Liver (tissue), 3 donors: ENCODE data around the gene KRT83.

ENCODE experiments used
- EGR1 ChIP-seq, 2 donors: IDR thresholded peaks; 2 replicates each; pipeline ENCODE4 v1.6.1; 2016 to 2018; ENCODE audit warnings: antibody characterized with exemption in 2 of 2, low read depth in 2 of 2
- FOXA1 ChIP-seq: IDR thresholded peaks from 2 replicates; pipeline ENCODE4 v1.6.1; 2016; ENCODE audit warnings: antibody characterized with exemption
- GABPA ChIP-seq, 2 donors: IDR thresholded peaks in 1 of 2; conservative IDR thresholded peaks in 1 of 2; 2 replicates each; pipeline ENCODE4 v1.6.1; 2016; ENCODE audit warnings: antibody characterized with exemption in 2 of 2, mild to moderate bottlenecking in 1 of 2, moderate library complexity in 1 of 2
- HNF4A ChIP-seq, 2 donors: conservative IDR thresholded peaks; 2 replicates each; pipeline ENCODE4 v1.6.1; 2016; ENCODE audit warnings: antibody characterized with exemption in 2 of 2, mild to moderate bottlenecking in 2 of 2
- JUND ChIP-seq, 2 donors: IDR thresholded peaks; 2 replicates each; pipeline ENCODE4 v1.6.1; 2016; ENCODE audit warnings: antibody characterized with exemption in 2 of 2
- RAD21 ChIP-seq, 2 donors: IDR thresholded peaks; 2 replicates each; pipeline ENCODE4 v1.6.1; 2016; ENCODE audit warnings: antibody characterized with exemption in 2 of 2, mild to moderate bottlenecking in 2 of 2
- RXRA ChIP-seq, 2 donors: IDR thresholded peaks; 2 replicates each; pipeline ENCODE4 v1.6.1; 2017 to 2018; ENCODE audit warnings: antibody characterized with exemption in 2 of 2, mild to moderate bottlenecking in 1 of 2
- SP1 ChIP-seq: IDR thresholded peaks from 2 replicates; pipeline ENCODE4 v1.6.1; 2018; ENCODE audit warnings: antibody characterized with exemption, mild to moderate bottlenecking
- TAF1 ChIP-seq: conservative IDR thresholded peaks from 2 replicates; pipeline ENCODE4 v1.6.1; 2016; ENCODE audit warnings: antibody characterized with exemption, mild to moderate bottlenecking
- YY1 ChIP-seq: IDR thresholded peaks from 2 replicates; pipeline ENCODE4 v1.6.1; 2016; ENCODE audit warnings: antibody characterized with exemption, mild to moderate bottlenecking
- TF ChIP-seq, protein P1 (sequence below): fragments of 150-350 bp; IDR thresholded peaks from 2 replicates; pipeline ENCODE4 v1.5.1; 2017; ENCODE audit warnings: improper control_type of control experiment, low read depth, low read length; ENCODE audit not compliant: missing input control
- TF ChIP-seq, protein P2 (sequence below): IDR thresholded peaks from 2 replicates; pipeline ENCODE4 v1.6.1; 2016; ENCODE audit warnings: antibody characterized with exemption
- TF ChIP-seq, protein P3 (sequence below): IDR thresholded peaks from 2 replicates; pipeline ENCODE4 v1.6.1; 2016; ENCODE audit warnings: antibody characterized with exemption, mild to moderate bottlenecking
- TF ChIP-seq, protein P4 (sequence below): IDR thresholded peaks from 2 replicates; pipeline ENCODE4 v1.6.1; 2016; ENCODE audit warnings: antibody characterized with exemption
- donor health status: healthy.
- donor health status: healthy.

DNA sequence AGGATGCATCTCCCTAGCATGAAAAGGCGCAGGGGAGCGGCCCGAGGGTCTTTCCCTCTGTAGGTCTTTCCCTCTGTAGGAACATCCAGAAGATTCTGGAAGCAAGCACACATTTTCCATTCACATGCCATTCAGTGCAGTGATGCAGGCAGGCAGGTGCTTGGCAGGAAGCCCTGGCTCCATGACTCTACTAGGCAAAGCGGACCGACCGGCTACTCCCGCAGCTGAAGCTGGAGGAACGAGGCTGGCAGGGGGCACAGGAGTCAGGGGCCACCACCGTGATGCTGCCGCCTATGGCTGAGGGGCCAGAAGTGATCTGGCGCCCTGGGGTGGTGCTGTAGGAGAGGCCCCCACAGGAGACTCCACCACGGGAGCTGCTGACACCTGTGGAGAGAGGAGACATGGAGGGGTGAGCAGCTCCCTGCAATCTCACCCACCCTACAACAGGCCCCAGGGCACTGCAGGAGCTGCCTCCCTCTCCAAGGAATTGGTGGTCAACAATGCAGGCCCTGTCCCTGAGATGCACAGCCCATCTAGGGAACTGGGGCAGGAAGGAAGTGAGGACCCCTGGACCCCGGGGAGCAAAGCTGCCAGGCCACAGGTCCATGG lies 39.6 kb upstream of the KRT83 start:
- TF ChIP-seq, protein P1, sequence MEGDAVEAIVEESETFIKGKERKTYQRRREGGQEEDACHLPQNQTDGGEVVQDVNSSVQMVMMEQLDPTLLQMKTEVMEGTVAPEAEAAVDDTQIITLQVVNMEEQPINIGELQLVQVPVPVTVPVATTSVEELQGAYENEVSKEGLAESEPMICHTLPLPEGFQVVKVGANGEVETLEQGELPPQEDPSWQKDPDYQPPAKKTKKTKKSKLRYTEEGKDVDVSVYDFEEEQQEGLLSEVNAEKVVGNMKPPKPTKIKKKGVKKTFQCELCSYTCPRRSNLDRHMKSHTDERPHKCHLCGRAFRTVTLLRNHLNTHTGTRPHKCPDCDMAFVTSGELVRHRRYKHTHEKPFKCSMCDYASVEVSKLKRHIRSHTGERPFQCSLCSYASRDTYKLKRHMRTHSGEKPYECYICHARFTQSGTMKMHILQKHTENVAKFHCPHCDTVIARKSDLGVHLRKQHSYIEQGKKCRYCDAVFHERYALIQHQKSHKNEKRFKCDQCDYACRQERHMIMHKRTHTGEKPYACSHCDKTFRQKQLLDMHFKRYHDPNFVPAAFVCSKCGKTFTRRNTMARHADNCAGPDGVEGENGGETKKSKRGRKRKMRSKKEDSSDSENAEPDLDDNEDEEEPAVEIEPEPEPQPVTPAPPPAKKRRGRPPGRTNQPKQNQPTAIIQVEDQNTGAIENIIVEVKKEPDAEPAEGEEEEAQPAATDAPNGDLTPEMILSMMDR = no peak
- TF ChIP-seq EGR1 (IDR thresholded peaks at IDR 0.05; ENCODE audit: low read depth in 2 of 2) (no peak), SP1 (no peak), TAF1 (no peak), YY1 (no peak), GABPA (IDR thresholded peaks at IDR 0.05 in 1 of 2, conservative IDR thresholded peaks at IDR 0.05 in 1 of 2) (no peak), RAD21 (IDR thresholded peaks at IDR 0.05) (no peak), FOXA1 (no peak), HNF4A (conservative IDR thresholded peaks at IDR 0.05) (no peak), JUND (IDR thresholded peaks at IDR 0.05) (no peak), RXRA (IDR thresholded peaks at IDR 0.05) (no peak)
- TF ChIP-seq, protein P2, sequence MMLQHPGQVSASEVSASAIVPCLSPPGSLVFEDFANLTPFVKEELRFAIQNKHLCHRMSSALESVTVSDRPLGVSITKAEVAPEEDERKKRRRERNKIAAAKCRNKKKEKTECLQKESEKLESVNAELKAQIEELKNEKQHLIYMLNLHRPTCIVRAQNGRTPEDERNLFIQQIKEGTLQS = no peak
- TF ChIP-seq, protein P3, sequence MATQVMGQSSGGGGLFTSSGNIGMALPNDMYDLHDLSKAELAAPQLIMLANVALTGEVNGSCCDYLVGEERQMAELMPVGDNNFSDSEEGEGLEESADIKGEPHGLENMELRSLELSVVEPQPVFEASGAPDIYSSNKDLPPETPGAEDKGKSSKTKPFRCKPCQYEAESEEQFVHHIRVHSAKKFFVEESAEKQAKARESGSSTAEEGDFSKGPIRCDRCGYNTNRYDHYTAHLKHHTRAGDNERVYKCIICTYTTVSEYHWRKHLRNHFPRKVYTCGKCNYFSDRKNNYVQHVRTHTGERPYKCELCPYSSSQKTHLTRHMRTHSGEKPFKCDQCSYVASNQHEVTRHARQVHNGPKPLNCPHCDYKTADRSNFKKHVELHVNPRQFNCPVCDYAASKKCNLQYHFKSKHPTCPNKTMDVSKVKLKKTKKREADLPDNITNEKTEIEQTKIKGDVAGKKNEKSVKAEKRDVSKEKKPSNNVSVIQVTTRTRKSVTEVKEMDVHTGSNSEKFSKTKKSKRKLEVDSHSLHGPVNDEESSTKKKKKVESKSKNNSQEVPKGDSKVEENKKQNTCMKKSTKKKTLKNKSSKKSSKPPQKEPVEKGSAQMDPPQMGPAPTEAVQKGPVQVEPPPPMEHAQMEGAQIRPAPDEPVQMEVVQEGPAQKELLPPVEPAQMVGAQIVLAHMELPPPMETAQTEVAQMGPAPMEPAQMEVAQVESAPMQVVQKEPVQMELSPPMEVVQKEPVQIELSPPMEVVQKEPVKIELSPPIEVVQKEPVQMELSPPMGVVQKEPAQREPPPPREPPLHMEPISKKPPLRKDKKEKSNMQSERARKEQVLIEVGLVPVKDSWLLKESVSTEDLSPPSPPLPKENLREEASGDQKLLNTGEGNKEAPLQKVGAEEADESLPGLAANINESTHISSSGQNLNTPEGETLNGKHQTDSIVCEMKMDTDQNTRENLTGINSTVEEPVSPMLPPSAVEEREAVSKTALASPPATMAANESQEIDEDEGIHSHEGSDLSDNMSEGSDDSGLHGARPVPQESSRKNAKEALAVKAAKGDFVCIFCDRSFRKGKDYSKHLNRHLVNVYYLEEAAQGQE = no peak
- TF ChIP-seq, protein P4, sequence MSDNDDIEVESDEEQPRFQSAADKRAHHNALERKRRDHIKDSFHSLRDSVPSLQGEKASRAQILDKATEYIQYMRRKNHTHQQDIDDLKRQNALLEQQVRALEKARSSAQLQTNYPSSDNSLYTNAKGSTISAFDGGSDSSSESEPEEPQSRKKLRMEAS = no peak
